GM23338 (cell line): ENCODE measurements around the gene DOCK2. TPM values are rescaled to one million over a fixed set of nuclear protein-coding genes. Genes with fewer than 3 reads are reported as not detected.

Experiments
- ATAC-seq: fragments of 200-7000 bp; cut with Tn5 transposase; 3 replicates; pipeline ENCODE4 v1.9.1; 2020
- DNase-seq: peaks from one replicate; pipeline ENCODE4 v3.0.0-alpha.2; 2015; ENCODE audit warnings: low spot score
- H2AFZ ChIP-seq: fragments of 200-600 bp; sonication (generic); 2 replicates; pipeline ENCODE4 v1.8.0; 2016; ENCODE audit warnings: antibody characterized with exemption, mild to moderate bottlenecking, moderate library complexity
- H3F3A ChIP-seq: fragments of 200-600 bp; sonication (generic); replicated peaks from 2 replicates; pipeline ENCODE4 v1.8.0; 2017; ENCODE audit warnings: antibody characterized with exemption, mixed run types, low read depth
- H3K27ac ChIP-seq: fragments of 200-600 bp; sonication (generic); 2 replicates; pipeline ENCODE4 v1.6.1; 2016; ENCODE audit warnings: low read depth
- H3K27me3 ChIP-seq: fragments of 200-600 bp; sonication (generic); 2 replicates; pipeline ENCODE4 v1.8.0; 2016; ENCODE audit warnings: mild to moderate bottlenecking, mixed run types, moderate library complexity; ENCODE audit not compliant: insufficient read depth
- H3K36me3 ChIP-seq: fragments of 200-600 bp; sonication (generic); 2 replicates; pipeline ENCODE4 v1.8.0; 2016; ENCODE audit warnings: mild to moderate bottlenecking; ENCODE audit not compliant: insufficient read depth
- H3K4me1 ChIP-seq: fragments of 200-600 bp; sonication (generic); 2 replicates; pipeline ENCODE4 v1.8.0; 2016; ENCODE audit warnings: mild to moderate bottlenecking, moderate library complexity; ENCODE audit not compliant: insufficient read depth
- H3K4me2 ChIP-seq: fragments of 200-600 bp; sonication (generic); 2 replicates; pipeline ENCODE4 v1.7.1; 2017; ENCODE audit warnings: mixed run types
- H3K4me3 ChIP-seq: fragments of 200-600 bp; sonication (generic); 2 replicates; pipeline ENCODE4 v1.6.1; 2016; ENCODE audit warnings: mixed run types
- H3K79me2 ChIP-seq: fragments of 200-600 bp; sonication (generic); replicated peaks from 2 replicates; pipeline ENCODE4 v1.8.0; 2017; ENCODE audit warnings: mild to moderate bottlenecking; ENCODE audit not compliant: insufficient read depth
- H3K9me2 ChIP-seq: fragments of 200-600 bp; sonication (generic); 2 replicates; pipeline ENCODE4 v1.8.0; 2017; ENCODE audit not compliant: insufficient read depth
- H4K20me1 ChIP-seq: fragments of 200-600 bp; sonication (generic); replicated peaks from 2 replicates; pipeline ENCODE4 v1.8.0; 2017; ENCODE audit warnings: mild to moderate bottlenecking; ENCODE audit not compliant: insufficient read depth
- H3K27ac Mint-ChIP-seq: 2 replicates; pipeline ENCODE4 v1.8.0; 2020; ENCODE audit warnings: inconsistent platforms, mild to moderate bottlenecking, moderate library complexity, mixed read lengths
- H3K27me3 Mint-ChIP-seq: 3 replicates; pipeline ENCODE4 v1.8.0; 2022; ENCODE audit warnings: low read depth, mild to moderate bottlenecking, moderate library complexity, mixed read lengths, inconsistent platforms; ENCODE audit not compliant: insufficient read depth, poor library complexity
- H3K36me3 Mint-ChIP-seq: 3 replicates; pipeline ENCODE4 v1.8.0; 2021; ENCODE audit warnings: low read depth, mild to moderate bottlenecking, inconsistent platforms, moderate library complexity, mixed read lengths
- H3K4me1 Mint-ChIP-seq: 3 replicates; pipeline ENCODE4 v1.8.0; 2020; ENCODE audit warnings: mild to moderate bottlenecking, inconsistent platforms, mixed read lengths
- H3K4me3 Mint-ChIP-seq: 3 replicates; pipeline ENCODE4 v1.8.0; 2021; ENCODE audit warnings: moderate library complexity, mild to moderate bottlenecking, inconsistent platforms, mixed read lengths
- H3K9me3 Mint-ChIP-seq: 3 replicates; pipeline ENCODE4 v1.8.0; 2020; ENCODE audit warnings: moderate library complexity, mild to moderate bottlenecking, inconsistent platforms, mixed read lengths
- CREB1 ChIP-seq: fragments of 250-450 bp; sonication (Bioruptor Pico); IDR thresholded peaks from 2 replicates; pipeline ENCODE4 v1.5.0; 2020; ENCODE audit warnings: low read depth, mild to moderate bottlenecking, moderate library complexity
- EZH2 ChIP-seq: fragments of 200-600 bp; sonication (generic); IDR thresholded peaks from one replicate; pipeline ENCODE4 v1.8.0; 2017; ENCODE audit warnings: antibody characterized with exemption, mild to moderate bottlenecking, low read depth; ENCODE audit not compliant: unreplicated experiment
- JUNB ChIP-seq: IDR thresholded peaks from one replicate; pipeline ENCODE4 v1.6.1; 2016; ENCODE audit warnings: antibody characterized with exemption; ENCODE audit not compliant: unreplicated experiment
- POLR2AphosphoS5 ChIP-seq: IDR thresholded peaks from 2 replicates; pipeline ENCODE4 v1.6.1; 2016; ENCODE audit warnings: antibody characterized with exemption, low read depth
- STAT1 ChIP-seq: IDR thresholded peaks from one replicate; pipeline ENCODE4 v1.6.1; 2016; ENCODE audit warnings: antibody characterized with exemption; ENCODE audit not compliant: unreplicated experiment
- ZNF114 ChIP-seq: fragments of 250-450 bp; sonication (Bioruptor Pico); IDR thresholded peaks from 2 replicates; pipeline ENCODE4 v1.5.0; 2020; ENCODE audit warnings: mild to moderate bottlenecking, moderate library complexity
- ZNF331 ChIP-seq: fragments of 250-450 bp; sonication (Bioruptor Pico); IDR thresholded peaks from 2 replicates; pipeline ENCODE4 v1.5.0; 2020; ENCODE audit warnings: low read depth, mild to moderate bottlenecking, moderate library complexity
- polyA plus RNA-seq: library from polyadenylated mRNA; unstranded; fragments of >200 nt; fragmentation: Nextera tagmentation; extraction: Ambion mirVana; gene quantifications from 2 replicates; pipeline ENCODE4 v1.2.1, GENCODE V29; 2016
- total RNA-seq: library from RNA; depleted of rRNA; stranded (reverse); fragments of >200 nt; shearing (Covaris generic); gene quantifications from 2 replicates; pipeline ENCODE4 v1.2.3, GENCODE V29; 2014
- TF ChIP-seq, protein P1 (sequence below), 2 experiments: fragments of 200-600 bp in 1 of 2; sonication (generic) in 1 of 2; conservative IDR thresholded peaks; 2 replicates each; pipeline versions ENCODE4 v1.5.1 to v1.6.1; 2016 to 2017; ENCODE audit warnings: antibody characterized with exemption in 2 of 2, low read depth in 2 of 2, mild to moderate bottlenecking in 2 of 2, moderate library complexity in 1 of 2
- TF ChIP-seq, protein P2 (sequence below): fragments of 250-450 bp; sonication (Bioruptor Pico); IDR thresholded peaks from 2 replicates; pipeline ENCODE4 v1.5.0; 2020; ENCODE audit warnings: mild to moderate bottlenecking, moderate library complexity
- TF ChIP-seq, protein P3 (sequence below): IDR thresholded peaks from one replicate; pipeline ENCODE4 v1.6.1; 2018; ENCODE audit warnings: antibody characterized with exemption; ENCODE audit not compliant: unreplicated experiment

The DOCK2 gene
- total and polyA plus RNA-seq, 2 experiments from 2014 or later = 3.7 to 9.4 TPM

DNA sequence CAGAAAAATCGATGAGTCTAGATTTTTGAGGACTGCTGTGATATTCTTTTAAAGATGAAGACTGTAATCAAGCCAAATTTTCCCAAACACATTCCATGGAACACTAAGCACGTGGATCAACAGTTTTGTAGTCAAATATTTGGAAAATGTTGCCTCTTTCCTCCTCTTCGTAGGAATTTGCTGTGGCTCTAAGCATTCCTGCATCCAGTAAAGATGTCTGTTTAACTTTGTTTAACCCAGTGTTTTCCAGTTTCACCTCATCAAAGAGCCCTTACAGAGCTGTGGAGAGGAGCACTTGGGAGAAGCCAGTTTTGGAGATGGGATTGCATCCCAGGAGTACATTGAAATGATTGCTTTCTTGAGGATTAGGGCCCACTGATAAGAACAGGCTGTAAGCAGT, 284.3 kb downstream of the DOCK2 start (continued):
- TF ChIP-seq, protein P1, sequence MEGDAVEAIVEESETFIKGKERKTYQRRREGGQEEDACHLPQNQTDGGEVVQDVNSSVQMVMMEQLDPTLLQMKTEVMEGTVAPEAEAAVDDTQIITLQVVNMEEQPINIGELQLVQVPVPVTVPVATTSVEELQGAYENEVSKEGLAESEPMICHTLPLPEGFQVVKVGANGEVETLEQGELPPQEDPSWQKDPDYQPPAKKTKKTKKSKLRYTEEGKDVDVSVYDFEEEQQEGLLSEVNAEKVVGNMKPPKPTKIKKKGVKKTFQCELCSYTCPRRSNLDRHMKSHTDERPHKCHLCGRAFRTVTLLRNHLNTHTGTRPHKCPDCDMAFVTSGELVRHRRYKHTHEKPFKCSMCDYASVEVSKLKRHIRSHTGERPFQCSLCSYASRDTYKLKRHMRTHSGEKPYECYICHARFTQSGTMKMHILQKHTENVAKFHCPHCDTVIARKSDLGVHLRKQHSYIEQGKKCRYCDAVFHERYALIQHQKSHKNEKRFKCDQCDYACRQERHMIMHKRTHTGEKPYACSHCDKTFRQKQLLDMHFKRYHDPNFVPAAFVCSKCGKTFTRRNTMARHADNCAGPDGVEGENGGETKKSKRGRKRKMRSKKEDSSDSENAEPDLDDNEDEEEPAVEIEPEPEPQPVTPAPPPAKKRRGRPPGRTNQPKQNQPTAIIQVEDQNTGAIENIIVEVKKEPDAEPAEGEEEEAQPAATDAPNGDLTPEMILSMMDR (conservative IDR thresholded peaks at IDR 0.05; ENCODE audit: low read depth in 2 of 2) = no peak
- TF ChIP-seq ZNF331 (CRISPR knock-in tag) = no peak
- no peak for TF ChIP-seq POLR2AphosphoS5

DNA sequence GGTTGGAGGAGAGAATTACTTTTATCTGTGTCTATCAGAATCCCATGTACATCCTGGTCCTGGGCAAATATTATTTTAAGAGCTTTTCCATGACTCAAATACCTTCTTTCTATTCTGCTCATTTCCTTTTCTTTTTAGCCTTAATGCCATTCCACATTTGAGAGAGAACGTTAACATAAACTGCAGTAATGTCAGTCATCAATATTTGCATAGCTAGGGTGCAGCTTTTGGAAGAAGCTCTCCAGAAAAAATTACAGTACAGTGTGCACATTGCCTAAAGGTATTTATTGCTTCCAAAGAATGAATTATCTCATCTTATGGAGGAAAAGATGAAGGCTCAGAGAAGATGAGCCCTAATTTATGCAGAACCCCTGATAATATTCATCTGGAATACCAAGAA, 284.9 kb downstream of the DOCK2 start:
- H3K4me3 Mint-ChIP-seq = no peak overlapping the region
- peaks cover 4% of the 10 kb centered on the region for H3K27me3 Mint-ChIP-seq
- H3K4me2 ChIP-seq = no peak overlapping the region
- TF ChIP-seq JUNB (no peak), EZH2 (no peak), CREB1 (CRISPR knock-in tag) (no peak), STAT1 (no peak), ZNF331 (CRISPR knock-in tag) (no peak), ZNF114 (CRISPR knock-in tag) (no peak), POLR2AphosphoS5 (no peak)
- TF ChIP-seq, protein P2, sequence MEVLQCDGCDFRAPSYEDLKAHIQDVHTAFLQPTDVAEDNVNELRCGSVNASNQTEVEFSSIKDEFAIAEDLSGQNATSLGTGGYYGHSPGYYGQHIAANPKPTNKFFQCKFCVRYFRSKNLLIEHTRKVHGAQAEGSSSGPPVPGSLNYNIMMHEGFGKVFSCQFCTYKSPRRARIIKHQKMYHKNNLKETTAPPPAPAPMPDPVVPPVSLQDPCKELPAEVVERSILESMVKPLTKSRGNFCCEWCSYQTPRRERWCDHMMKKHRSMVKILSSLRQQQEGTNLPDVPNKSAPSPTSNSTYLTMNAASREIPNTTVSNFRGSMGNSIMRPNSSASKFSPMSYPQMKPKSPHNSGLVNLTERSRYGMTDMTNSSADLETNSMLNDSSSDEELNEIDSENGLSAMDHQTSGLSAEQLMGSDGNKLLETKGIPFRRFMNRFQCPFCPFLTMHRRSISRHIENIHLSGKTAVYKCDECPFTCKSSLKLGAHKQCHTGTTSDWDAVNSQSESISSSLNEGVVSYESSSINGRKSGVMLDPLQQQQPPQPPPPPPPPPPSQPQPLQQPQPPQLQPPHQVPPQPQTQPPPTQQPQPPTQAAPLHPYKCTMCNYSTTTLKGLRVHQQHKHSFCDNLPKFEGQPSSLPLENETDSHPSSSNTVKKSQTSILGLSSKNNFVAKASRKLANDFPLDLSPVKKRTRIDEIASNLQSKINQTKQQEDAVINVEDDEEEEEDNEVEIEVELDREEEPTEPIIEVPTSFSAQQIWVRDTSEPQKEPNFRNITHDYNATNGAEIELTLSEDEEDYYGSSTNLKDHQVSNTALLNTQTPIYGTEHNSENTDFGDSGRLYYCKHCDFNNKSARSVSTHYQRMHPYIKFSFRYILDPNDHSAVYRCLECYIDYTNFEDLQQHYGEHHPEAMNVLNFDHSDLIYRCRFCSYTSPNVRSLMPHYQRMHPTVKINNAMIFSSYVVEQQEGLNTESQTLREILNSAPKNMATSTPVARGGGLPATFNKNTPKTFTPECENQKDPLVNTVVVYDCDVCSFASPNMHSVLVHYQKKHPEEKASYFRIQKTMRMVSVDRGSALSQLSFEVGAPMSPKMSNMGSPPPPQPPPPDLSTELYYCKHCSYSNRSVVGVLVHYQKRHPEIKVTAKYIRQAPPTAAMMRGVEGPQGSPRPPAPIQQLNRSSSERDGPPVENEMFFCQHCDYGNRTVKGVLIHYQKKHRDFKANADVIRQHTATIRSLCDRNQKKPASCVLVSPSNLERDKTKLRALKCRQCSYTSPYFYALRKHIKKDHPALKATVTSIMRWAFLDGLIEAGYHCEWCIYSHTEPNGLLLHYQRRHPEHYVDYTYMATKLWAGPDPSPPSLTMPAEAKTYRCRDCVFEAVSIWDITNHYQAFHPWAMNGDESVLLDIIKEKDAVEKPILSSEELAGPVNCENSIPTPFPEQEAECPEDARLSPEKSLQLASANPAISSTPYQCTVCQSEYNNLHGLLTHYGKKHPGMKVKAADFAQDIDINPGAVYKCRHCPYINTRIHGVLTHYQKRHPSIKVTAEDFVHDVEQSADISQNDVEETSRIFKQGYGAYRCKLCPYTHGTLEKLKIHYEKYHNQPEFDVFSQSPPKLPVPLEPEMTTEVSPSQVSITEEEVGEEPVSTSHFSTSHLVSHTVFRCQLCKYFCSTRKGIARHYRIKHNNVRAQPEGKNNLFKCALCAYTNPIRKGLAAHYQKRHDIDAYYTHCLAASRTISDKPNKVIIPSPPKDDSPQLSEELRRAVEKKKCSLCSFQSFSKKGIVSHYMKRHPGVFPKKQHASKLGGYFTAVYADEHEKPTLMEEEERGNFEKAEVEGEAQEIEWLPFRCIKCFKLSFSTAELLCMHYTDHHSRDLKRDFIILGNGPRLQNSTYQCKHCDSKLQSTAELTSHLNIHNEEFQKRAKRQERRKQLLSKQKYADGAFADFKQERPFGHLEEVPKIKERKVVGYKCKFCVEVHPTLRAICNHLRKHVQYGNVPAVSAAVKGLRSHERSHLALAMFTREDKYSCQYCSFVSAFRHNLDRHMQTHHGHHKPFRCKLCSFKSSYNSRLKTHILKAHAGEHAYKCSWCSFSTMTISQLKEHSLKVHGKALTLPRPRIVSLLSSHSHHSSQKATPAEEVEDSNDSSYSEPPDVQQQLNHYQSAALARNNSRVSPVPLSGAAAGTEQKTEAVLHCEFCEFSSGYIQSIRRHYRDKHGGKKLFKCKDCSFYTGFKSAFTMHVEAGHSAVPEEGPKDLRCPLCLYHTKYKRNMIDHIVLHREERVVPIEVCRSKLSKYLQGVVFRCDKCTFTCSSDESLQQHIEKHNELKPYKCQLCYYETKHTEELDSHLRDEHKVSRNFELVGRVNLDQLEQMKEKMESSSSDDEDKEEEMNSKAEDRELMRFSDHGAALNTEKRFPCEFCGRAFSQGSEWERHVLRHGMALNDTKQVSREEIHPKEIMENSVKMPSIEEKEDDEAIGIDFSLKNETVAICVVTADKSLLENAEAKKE (CRISPR knock-in tag) = no peak
- TF ChIP-seq, protein P3, sequence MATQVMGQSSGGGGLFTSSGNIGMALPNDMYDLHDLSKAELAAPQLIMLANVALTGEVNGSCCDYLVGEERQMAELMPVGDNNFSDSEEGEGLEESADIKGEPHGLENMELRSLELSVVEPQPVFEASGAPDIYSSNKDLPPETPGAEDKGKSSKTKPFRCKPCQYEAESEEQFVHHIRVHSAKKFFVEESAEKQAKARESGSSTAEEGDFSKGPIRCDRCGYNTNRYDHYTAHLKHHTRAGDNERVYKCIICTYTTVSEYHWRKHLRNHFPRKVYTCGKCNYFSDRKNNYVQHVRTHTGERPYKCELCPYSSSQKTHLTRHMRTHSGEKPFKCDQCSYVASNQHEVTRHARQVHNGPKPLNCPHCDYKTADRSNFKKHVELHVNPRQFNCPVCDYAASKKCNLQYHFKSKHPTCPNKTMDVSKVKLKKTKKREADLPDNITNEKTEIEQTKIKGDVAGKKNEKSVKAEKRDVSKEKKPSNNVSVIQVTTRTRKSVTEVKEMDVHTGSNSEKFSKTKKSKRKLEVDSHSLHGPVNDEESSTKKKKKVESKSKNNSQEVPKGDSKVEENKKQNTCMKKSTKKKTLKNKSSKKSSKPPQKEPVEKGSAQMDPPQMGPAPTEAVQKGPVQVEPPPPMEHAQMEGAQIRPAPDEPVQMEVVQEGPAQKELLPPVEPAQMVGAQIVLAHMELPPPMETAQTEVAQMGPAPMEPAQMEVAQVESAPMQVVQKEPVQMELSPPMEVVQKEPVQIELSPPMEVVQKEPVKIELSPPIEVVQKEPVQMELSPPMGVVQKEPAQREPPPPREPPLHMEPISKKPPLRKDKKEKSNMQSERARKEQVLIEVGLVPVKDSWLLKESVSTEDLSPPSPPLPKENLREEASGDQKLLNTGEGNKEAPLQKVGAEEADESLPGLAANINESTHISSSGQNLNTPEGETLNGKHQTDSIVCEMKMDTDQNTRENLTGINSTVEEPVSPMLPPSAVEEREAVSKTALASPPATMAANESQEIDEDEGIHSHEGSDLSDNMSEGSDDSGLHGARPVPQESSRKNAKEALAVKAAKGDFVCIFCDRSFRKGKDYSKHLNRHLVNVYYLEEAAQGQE = no peak
- TF ChIP-seq, protein P1 (conservative IDR thresholded peaks at IDR 0.05; ENCODE audit: low read depth in 2 of 2) = no peak

More for the DNA sequence above, 284.9 kb downstream of the DOCK2 start:
- Histone ChIP-seq H3K27me3 (no peaks in the 10 kb centered on the region), H3K27ac (no peak overlapping the region), H3K4me1 (no peaks in the 10 kb centered on the region; the same call in 1 of the 2 replicates), H2AFZ (no peak overlapping the region), H4K20me1 (no peaks in the 10 kb centered on the region), H3K4me3 (no peak overlapping the region), H3K9me2 (no peaks in the 10 kb centered on the region), H3K79me2 (no peaks in the 10 kb centered on the region), H3F3A (no peaks in the 10 kb centered on the region), H3K36me3 (no peaks in the 10 kb centered on the region)
- peaks cover 11% of the 10 kb centered on the region for H3K4me1 Mint-ChIP-seq
- no peaks in the 10 kb centered on the region for H3K9me3 Mint-ChIP-seq
- no peaks in the 10 kb centered on the region for H3K36me3 Mint-ChIP-seq
- H3K27ac Mint-ChIP-seq = no peak overlapping the region
- DNase-seq = no peak
- ATAC-seq = no peak
